GM19035 (cell line): ENCODE data around the gene NUBP1.
"Not testable (repeated sequence)": the region's sequence is repeated elsewhere in the genome, so short reads cannot be mapped to it uniquely, and the experiment has no call there.

ENCODE experiments used
- ATAC-seq: cut with Tn5 transposase; IDR thresholded peaks from one replicate; pipeline ENCODE4 v1.9.1; 2021; ENCODE audit not compliant: unreplicated experiment

Gene NUBP1

DNA sequence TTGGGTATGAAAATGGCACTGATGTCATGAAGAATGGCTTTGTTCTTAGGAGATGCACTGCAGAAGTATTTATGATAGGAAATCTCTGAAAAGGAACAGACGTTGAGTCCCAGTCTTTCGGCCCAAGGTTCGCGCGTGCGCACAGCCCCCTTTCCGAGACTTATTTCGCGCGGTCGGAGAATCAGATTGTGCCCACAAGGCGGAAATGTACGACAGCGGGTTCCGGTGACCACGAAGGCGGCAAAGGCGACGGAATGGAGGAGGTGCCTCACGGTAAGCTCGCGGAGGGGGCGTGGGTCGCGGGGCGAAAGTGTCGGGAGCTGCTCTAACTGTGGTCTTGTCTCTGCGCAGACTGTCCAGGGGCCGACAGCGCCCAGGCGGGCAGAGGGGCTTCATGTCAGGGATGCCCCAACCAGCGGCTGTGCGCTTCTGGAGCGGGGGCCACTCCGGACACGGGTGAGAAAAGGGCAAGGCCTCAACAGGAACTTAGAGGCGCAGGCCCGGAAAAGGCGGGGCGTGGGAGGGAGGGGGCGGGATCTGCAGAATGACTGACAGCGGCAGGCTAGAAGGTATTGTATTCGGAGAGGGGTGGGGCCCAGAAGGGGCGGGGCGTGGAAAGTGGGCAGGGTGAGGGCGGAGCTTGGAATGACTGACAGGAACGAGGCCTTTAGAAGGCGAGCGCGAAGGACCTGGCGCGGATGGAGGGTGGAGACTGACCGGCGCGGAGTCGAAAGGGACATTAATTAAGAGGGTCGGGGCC is at the start of gene NUBP1:
Gene NUBP1, plus strand, starts transcription at position 233 of the 760 bp plus-strand sequence. Its CDS starts 22 bp downstream, at position 255.
- ATAC-seq = peak; percentile 82

DNA sequence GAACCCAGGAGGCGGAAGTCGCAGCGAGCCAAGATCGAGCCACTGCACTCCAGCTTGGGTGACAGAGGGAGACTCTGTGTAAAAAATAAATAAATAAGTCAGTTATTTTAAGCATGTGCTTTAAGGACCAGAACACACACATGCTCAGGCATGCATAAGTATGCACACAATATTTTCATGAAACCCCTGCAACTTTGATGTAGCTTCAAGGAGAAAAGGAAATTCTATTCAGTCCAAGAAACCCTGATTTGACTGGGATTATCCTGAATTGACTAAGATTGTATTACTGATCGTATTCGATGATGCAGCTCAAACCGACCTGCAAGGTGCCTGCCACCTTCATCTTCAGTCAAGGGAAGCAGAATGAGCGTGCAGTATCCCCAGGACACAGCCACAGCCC is 49.8 kb upstream of the NUBP1 start:
- ATAC-seq = no peak

DNA sequence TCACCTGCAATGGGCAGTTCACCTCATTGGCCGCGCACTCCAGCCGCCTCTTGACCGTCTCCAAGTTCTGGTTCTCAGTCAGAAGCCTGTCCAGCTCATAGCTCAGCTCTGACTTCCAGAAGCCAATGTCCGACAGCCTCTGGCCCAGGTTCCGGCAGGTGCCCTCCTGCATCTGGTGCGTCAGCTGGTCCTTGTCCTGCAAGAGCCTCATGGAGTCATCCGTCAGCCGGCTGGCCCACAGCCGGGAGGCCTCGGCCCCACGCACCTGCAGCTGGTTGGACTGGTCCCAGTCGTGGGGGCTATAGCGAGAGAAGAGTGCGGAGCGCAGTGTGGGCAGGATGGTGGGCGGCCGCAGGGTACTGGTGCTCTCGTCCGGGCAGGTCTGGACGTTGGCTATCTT is 49.3 kb upstream of the NUBP1 start:
- ATAC-seq = no peak

DNA sequence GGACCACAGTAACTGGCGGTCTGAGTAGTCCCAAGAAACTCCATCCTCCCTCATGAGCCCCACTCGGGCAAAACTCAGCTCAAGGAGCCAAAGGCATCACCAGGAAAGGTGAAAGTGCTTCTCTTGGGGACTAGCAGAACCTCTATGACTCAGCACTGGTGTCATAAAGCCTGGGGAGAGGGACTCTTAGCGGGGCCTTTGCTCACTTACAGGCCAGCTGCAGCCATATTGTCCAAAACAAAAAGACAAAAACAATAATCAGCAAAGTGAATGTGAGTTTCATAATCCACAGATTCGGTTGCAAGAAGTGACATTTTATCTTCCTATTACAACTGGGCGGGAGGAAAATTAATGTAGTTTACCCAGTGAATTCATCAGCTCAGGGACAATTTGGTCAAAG is 48.8 kb upstream of the NUBP1 start, which contains the start of gene TEKT5:
Gene TEKT5, minus strand, starts transcription at position 101 of the 400 bp plus-strand sequence. Its CDS starts 57 bp downstream, at position 44.
- ATAC-seq = no peak

DNA sequence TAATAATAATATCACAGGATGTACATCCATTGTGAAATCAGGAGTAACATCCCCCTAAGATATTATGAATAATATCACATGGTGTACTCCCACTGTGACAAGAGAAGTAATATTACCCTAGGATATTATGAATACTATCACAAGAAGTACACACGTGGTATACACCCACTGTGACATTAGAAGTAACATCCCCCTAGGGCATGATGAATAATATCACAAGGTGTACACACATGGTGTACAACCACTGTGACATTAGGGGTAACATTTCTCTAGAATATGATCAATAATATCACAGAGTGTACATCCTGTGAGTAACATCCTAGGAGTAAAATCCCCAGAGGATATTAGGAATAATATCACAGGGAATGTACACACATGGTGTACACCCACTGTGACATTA is 43.9 kb upstream of the NUBP1 start:
- no peak for ATAC-seq

DNA sequence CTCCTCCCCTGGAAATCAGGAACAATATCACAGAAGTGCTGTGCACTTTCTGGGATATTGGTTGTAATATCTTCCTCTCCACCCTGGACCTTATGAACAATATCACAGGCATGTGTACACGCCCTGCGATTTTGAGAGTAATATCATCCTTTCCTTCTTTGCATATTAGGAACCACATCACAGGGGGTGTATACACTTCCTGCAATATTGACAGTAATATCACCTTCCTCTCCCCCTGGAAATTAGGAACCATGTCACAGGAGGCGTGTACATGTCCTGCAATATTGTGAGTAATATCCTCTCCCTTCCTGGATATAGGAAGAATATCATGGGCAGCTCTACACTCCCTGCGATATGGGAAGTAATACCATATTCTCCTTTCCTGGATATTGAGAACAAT is 34.7 kb upstream of the NUBP1 start:
- ATAC-seq = no peak

DNA sequence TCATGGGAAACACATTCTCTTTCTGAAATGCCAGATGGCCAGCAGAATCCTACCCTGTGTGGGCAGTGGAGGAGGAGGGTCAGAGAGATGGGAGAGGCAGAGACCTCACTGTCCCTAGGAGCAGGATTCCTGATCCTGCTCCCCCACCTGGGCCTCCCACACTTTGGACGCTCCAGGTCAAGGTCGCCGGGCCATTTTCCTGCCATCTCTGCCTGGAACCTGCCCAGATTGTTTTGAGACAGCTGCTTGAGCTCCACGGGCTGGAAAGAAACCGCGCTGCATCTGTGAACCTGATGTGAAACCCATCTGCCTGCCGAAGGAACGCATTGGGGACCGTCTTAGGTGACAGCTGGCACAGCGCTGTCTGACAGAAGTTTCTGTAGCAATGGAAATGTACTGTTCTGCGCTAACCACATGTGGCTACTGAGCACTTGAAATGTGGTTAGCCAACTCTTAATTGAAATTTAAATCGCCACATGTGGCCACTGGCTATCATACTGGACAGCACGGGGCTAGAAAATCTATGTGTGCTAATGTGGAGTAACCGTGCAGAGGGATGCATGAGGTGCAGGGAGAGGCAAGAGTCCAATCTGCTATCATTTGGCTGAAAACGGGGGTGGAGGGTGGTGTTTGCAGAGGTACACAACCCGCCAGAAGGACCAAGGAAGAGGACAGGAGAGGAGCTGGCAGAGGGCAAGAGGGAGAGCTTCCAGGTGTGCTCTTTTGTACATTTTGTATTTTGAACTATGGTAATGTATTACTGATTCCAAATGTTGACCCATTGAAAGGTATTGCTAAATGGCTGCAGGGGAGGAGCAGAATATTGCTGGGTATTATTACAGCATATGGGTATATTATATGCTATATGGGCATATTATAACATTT is 15.4 kb upstream of the NUBP1 start:
- no peak for ATAC-seq

DNA sequence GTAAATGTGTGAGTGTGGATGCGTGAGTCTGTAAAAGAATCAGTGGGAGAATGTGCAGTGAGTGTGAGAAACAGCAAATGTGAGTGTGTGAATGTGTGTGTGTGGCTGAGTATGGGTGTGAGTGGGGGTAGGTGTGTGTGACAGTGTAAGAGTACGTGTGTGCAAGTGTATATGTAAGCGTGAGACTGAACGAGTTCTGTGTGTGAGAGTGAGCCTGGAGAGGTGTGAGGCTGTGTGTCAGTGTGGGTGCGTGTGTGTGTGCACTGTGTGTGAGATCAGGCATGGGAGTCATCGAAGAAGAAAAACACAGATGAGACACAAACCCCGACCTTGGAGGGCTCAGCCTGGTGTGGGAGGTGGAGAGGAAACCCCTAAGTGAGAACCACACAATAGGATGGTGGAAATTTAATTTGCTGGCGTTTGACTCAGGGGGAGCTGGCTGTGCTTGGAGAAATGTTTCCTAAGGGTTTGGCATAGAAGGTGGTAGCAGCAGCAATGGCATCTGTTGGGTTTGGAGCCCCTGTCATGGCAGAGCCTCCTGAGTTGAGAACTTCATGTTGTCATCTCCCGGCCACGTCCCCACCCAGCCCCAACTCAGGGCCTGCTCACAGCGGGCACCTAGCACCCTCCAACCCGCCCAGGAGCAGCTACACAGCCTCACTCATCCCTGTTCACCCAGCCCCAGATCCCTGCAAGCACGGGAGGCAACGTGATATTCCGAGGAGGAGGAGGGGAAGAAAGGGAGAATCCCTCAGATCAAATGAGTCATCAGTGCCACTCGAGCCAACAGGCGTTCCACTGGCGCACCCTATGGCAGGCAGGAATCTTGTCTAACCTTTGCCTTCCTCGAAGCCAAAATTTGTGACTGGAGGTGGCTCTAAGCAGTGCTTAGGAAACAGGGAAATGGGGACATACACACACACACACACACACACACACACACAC is 14.3 kb upstream of the NUBP1 start:
- ATAC-seq = no peak

DNA sequence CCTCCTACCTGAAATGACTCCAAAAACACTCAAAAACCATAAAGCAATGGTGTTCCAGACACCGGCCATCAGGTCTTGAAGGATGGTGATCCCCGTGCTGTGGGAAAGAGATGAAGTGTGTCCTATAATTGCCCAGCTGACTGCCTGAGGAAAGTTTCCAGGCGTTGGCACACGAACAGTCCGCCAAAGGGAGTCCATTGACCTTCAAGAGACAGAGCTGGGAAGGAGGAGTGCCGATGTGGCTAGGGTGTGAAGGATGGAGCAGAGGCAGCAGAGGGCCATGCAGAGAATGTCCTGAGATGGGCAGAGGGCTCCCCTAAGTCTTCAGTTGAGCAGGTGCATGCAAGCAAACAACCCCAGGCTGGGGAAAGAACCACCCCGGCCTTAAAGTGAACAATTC is 11.9 kb upstream of the NUBP1 start:
- ATAC-seq = no peak

DNA sequence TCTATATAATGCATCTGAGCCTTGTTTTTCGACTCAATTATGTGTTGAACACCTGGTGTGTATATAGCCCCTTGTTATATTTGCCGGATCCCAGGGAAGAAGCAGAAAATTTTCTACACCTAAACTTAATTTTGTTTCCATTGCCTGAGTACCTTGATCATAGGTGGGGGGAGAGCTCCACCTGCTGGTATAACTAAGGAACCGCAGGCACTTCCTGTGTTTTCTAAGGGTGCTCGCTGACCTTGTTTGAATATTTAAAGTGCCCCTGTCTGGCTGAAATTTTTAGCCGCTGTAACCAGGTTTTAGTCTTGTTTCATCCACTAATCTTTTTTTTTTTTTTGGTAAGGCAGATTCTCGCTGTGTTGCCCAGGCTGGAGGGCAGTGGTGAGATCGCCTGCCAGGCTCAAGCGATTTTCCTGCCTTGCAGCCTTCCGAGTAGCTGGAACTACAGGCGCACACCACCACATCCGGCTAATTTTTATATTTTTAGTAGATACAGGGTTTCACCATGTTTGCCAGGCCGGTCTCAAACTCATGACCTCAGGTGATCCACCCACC is 6.5 kb upstream of the NUBP1 start:
- peak; percentile 52 for ATAC-seq

DNA sequence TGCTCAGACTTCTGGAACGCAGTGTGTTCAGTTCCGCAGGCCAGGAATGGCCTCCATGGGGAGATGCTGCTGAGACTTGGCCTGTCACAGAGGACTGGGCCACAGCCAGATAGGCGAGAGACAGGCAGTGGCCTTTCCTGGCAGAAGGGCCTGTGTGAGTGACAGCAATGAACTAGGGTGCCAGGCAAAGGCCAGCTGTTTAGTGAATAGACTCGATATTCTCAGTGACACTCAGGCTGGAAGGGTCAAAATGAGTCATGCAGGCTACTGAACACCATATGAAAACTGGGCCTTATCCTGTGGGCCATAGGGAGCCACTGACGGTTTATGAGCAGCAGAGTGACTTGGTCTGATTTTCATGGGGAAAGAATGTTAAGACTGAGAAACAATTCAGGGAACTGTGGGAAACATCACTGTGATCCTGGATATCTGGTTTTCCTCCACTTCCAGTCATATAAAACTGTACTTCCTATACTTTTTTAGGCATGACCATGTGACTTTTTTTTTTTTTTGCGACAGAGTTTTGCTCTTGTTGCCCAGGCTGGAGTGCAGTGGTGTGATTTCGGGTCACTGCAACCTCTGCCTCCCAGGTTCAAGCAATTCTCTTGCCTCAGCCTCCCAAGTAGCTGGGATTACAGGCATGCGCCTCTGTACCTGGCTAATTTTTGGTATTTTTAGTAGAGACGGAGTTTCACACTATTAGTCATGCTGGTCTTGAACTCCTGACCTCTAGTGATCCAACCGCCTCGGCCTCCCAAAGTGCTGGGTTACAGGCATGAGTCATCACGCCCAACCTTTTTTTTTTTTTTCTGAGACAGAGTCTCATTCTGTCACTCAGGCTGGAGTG is 5.2 kb upstream of the NUBP1 start:
- peak; percentile 70 for ATAC-seq

DNA sequence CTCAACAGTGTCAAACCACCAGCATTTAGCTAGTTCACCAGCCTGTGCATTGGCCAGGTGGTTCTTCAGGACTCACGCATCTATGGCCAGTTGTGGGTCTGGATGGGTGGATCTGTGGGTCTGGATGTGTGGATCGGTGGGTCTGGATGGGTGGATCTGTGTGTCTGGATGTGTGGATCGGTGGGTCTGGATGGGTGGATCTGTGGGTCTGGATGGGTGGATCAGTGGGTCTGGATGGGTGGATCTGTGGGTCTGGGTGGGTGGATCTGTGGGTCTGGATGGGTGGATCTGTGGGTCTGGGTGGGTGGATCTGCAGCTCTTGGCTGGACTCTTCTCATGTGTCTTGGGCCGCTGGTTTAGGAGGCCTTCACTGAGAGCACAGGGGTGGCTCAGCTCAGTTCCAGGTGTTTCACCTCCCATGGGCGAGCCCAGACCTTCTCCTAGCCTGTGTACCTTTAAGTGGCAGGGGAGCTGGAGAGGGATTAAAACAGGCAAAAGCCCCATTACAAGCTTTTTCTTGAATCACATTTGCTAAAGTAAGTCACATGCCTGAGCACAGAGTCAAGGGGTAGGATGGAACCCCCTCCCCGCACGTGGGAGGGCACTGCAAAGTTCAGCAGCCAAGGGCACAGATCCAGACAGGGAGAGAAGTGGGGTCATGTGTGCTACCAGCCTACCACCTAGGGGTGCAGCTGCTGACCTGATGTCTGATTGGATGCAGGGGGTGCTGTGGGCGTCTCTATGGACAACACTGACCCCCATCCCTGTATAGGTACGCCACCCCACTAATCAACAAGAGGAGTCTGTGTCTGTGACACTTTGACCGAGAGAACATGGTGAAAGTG is 3.4 kb upstream of the NUBP1 start:
- no peak for ATAC-seq

DNA sequence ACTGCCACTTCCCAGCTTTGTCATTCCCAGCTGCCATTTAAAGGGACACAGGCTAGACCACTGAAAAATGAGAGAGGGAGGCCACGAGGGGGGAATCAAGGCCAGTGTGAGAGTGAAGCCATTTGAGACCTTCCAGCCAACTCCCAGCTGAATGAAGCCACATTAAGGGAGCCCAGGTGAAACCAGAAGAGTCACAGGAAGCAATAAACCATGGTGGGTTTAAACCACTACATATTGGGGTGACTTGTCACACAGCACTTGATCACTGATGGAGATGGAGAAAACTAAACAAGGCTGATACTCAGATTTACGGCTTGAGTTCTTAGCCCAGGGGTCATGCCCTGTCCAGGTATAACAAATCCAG is 2.8 kb upstream of the NUBP1 start:
- no peak for ATAC-seq

DNA sequence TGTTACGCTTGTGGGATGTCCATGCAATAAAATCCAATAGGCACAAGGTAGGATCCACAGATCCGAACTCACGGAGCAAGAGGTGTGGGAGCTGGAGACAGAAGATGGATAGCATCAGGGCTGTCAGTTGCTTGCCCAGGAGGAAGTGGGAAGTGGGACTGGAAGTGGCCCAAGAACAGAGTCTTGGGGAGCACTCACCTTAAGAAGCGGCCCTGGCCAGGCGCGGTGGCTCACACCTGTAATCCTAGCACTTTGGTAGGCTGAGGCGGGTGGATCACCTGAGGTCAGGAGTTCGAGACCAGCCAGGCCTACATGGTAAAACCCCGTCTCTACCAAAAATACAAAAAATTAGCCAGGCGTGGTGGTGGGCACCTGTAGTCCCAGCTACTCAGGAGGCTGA is 2.4 kb upstream of the NUBP1 start:
- not testable (repeated sequence) for ATAC-seq

DNA sequence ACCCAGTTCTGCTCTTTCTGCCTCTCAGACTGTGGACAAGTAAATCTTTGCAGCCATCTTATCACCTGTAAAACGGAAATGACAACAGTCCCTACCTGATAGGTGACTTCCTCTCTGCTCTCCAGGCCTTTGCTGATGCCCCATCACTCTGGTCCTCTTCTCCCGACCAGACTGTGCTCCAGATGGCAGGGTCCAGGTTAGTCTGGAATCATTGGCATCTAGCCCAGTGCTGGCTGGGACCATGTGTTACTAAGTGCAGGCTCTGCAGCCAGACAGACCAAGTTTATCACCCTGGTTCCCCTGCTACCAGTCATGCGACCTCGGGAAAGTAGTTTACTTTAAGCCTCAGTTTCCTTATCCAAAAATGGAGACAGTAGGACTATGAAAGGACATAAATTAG is 1.8 kb upstream of the NUBP1 start:
- ATAC-seq = no peak

DNA sequence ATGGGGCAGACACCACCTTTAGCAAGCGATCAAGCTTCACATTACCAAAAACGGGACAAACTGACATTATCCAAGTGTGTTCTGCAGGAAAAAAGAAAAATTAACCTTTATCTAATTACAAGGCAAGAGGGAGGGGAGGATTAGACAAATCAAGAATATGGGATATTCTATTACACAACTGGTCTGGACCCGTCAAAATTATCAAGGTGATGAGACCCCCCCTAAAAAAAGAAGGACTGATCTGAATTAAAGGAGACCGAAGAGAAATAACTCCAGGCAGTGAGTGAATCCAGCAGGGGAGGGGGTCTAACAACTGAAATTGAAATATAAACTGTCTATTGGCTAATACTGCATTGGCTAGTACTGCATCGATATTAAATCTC is 424 bp upstream of the NUBP1 start:
- ATAC-seq = no peak

DNA sequence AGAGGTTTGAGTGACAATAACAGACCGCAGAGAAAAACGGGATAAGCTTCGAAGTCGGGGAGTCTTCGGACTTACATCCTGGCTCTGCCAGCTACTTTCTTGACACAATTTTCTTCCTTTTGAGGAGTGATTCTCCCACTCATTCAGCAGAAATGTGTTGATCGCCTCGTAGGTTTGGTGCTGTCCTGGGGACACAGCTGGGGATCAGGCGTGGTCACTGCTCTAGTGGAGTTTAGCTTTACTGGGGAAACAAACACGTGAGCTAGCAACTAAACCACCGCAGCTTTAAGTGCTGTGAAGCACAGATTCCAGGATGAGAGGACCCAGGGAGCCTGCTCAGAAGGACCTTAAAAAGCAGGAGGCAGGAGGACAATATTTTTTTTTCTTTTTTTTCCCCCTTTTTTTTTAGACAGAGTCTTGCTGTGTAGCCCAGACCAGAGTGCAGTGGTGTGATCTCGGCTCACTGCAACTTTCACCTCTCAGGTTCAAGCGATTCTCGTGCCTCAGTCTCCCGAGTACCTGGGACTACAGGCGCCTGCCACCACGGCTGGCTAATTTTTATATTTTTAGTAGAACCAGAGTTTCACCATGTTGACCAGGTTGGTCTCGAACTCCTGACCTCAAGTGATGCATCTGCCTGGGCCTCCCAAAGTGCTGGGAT is 858 bp downstream of the NUBP1 start:
- no peak for ATAC-seq

DNA sequence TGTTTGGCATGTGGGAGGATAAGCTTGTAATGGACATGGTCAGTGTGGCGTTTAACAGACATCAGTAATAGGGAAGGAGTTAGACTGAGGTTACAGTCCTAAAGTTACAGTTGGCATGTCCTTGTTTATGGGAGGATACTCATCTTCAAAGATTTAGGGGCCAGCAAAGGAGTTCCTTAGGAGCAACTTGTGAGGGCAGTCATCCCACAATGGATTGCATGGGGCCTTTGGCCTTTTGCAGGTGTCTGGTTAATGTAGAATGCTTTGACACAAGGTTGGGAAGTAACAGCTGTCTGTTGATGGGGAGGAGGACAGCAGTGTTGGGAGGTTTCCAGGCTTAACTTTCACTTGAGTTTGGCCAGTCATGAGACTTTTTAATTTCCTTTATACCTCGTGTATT is 2.2 kb downstream of the NUBP1 start:
- no peak for ATAC-seq
